ENCODE measurements around the gene LINS1.

Gene LINS1

GRCh38 chr15:100559330-100559729, 42.7 kb downstream of the LINS1 start:
- no peak for DNase-seq (ENCODE audit: low read depth in 3 of 3, low spot score in 1 of 3)

GRCh38 chr15:100558771-100559254, 43.2 kb downstream of the LINS1 start:
- no peak for DNase-seq (ENCODE audit: low read depth in 3 of 3, low spot score in 1 of 3)

- no peak for DNase-seq (ENCODE audit: low read depth in 3 of 3, low spot score in 1 of 3)
These were observed 48.5 kb downstream of the LINS1 start for GRCh38 chr15:100553468-100553867.

- no peak for DNase-seq (ENCODE audit: low read depth in 3 of 3, low spot score in 1 of 3)
These were observed 54.0 kb downstream of the LINS1 start for GRCh38 chr15:100547961-100548360.

GRCh38 chr15:100544946-100545345, 57.0 kb downstream of the LINS1 start:
- no peak for DNase-seq (ENCODE audit: low read depth in 3 of 3, low spot score in 1 of 3)

- DNase-seq (ENCODE audit: low read depth in 3 of 3, low spot score in 1 of 3), result no peak
These were observed 57.6 kb downstream of the LINS1 start for GRCh38 chr15:100544338-100544841.

GRCh38 chr15:100542290-100542689, 59.7 kb downstream of the LINS1 start:
- DNase-seq (ENCODE audit: low read depth in 3 of 3, low spot score in 1 of 3), result no peak

GRCh38 chr15:100537331-100537730, 64.7 kb downstream of the LINS1 start:
- DNase-seq (ENCODE audit: low read depth in 3 of 3, low spot score in 1 of 3), result no peak

- DNase-seq (ENCODE audit: low read depth in 3 of 3, low spot score in 1 of 3), result no peak
These were observed 65.3 kb downstream of the LINS1 start for GRCh38 chr15:100536733-100537132.

- no peak for DNase-seq (ENCODE audit: low read depth in 3 of 3, low spot score in 1 of 3)
These were observed 68.1 kb downstream of the LINS1 start for GRCh38 chr15:100533886-100534285.

- DNase-seq (ENCODE audit: low read depth in 3 of 3, low spot score in 1 of 3), result no peak
These were observed 70.1 kb downstream of the LINS1 start for GRCh38 chr15:100531823-100532327.

- no peak for DNase-seq (ENCODE audit: low read depth in 3 of 3, low spot score in 1 of 3)
These were observed 70.8 kb downstream of the LINS1 start for GRCh38 chr15:100531204-100531603.

GRCh38 chr15:100529556-100529955, 72.4 kb downstream of the LINS1 start:
- no peak for DNase-seq (ENCODE audit: low read depth in 3 of 3, low spot score in 1 of 3)

GRCh38 chr15:100528833-100529428, 73.1 kb downstream of the LINS1 start, which contains the start of gene CERS3:
CERS3 (minus strand) TSS chr15:100528950; CDS start chr15:100501849, 27,101 bp downstream.
- no peak for DNase-seq (ENCODE audit: low read depth in 3 of 3, low spot score in 1 of 3)

- no peak for DNase-seq (ENCODE audit: low read depth in 3 of 3, low spot score in 1 of 3)
These were observed 75.9 kb downstream of the LINS1 start for GRCh38 chr15:100526027-100526481.

- DNase-seq (ENCODE audit: low read depth in 3 of 3, low spot score in 1 of 3), result no peak
These were observed 76.5 kb downstream of the LINS1 start for GRCh38 chr15:100525436-100525835.

GRCh38 chr15:100524326-100524725, 77.7 kb downstream of the LINS1 start:
- no peak for DNase-seq (ENCODE audit: low read depth in 3 of 3, low spot score in 1 of 3)

GRCh38 chr15:100521907-100522306, 80.1 kb downstream of the LINS1 start:
- no peak for DNase-seq (ENCODE audit: low read depth in 3 of 3, low spot score in 1 of 3)

- no peak for DNase-seq (ENCODE audit: low read depth in 3 of 3, low spot score in 1 of 3)
These were observed 81.7 kb downstream of the LINS1 start for GRCh38 chr15:100520132-100520921.

GRCh38 chr15:100517846-100518245, 84.1 kb downstream of the LINS1 start:
- no peak for DNase-seq (ENCODE audit: low read depth in 3 of 3, low spot score in 1 of 3)

Data from stimulated activated CD4-positive, alpha-beta T cell treated with anti-CD3 and anti-CD28 coated beads, TNF-alpha, amount 100 ng/mL, for 1 hour (primary cell).